ENCODE data around the gene FRMD6.

GRCh38 chr14:51643140-51643539, 8.6 kb upstream of the FRMD6 start:
- no peak for TF ChIP-seq CTCF (IDR thresholded peaks at IDR 0.05; ENCODE audit: low read depth, low read length, poor library complexity, severe bottlenecking)
- TF ChIP-seq EZH2phosphoT487 (IDR thresholded peaks at IDR 0.05; ENCODE audit: borderline replicate concordance, low read length) = no peak

All from DOHH2 (cell line).